Breast epithelium (tissue), 3 donors: Measurements from ENCODE around the gene TBC1D2.

Source experiments
- CTCF ChIP-seq, 3 donors: fragments of 450-650 bp; IDR thresholded peaks; one replicate each; pipeline ENCODE4 v1.5.1; 2016 to 2017; ENCODE audit warnings: antibody characterized with exemption in 3 of 3, mild to moderate bottlenecking in 3 of 3, moderate library complexity in 3 of 3
- POLR2A ChIP-seq: fragments of 450-650 bp; IDR thresholded peaks from one replicate; pipeline ENCODE4 v1.6.1; 2016; ENCODE audit warnings: antibody characterized with exemption, mild to moderate bottlenecking, moderate library complexity

DNA sequence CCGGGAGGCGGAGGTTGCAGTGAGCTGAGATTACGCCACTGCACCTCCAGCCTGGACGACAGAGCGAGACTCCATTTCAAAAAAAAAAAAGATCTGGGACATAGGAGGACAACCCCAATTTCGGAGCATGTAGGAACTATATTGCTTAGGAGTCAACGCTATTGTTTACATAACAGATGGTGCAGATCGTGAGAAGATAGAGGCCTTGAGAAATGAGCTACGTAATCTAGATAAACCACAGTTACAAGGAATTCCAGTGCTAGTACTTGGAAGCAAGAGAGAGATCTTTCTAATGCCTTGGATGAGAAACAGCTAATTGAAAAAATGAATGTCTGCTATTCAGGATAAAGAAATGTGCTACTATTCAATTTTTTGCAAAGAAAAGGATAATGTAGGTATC lies 20.3 kb downstream of the TBC1D2 start:
- TF ChIP-seq CTCF (IDR thresholded peaks at IDR 0.05) (no peak), POLR2A (no peak)
